ENCODE data around the gene WNT7B.

Gene WNT7B

DNA sequence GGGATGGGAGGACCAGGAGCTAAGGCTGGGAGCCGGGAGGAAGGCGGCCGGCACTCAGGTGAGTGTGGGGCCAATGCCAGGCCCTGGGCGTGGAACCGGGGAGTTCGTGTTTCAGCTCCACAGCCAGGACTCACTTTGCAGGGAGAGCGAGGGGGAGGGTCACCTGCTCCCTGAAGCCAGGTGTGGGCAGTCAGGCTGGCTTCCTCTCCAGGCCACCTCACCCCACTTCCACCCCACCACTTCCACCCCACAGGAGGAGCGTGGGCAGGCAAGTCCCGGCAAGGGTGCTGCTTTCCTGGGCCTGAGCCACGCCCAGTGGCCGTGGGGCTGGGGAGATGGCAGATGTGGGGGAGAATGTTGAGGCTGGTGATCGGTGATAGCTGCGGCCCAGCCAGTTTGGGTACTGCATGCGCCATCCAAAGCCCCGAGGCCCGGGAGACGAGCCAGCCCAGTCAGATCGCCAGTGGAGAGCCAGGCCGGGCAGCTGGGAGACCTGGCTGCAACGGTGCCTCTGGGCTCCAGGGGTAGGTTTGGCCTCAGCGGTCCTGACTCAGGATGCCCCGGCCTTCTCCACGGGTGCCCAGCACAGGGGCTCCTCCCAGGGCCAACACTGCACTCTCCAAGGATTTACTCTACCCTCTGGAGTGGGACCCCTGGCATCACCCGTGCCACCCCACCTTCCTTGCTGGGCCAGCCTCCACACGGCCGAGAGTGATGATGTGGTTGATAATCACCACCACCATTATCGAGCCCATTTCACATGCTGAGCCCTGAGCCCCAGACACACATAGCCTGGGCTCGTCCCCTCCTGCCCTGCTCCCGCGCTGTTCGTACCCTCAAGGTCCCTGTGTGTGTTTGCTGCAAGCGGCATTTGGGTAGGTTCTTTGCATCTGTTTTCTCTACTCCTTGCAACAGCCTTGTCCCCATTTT is 93.8 kb downstream of the WNT7B start:
- TF ChIP-seq ZFP3 (CRISPR knock-in tag; IDR thresholded peaks at IDR 0.05) (no peak), GLIS3 (CRISPR knock-in tag; IDR thresholded peaks at IDR 0.05) (no peak), ZNF70 (CRISPR knock-in tag; IDR thresholded peaks at IDR 0.05) (no peak), ZFP30 (CRISPR knock-in tag; IDR thresholded peaks at IDR 0.05) (no peak)
- TF ChIP-seq, protein P1, sequence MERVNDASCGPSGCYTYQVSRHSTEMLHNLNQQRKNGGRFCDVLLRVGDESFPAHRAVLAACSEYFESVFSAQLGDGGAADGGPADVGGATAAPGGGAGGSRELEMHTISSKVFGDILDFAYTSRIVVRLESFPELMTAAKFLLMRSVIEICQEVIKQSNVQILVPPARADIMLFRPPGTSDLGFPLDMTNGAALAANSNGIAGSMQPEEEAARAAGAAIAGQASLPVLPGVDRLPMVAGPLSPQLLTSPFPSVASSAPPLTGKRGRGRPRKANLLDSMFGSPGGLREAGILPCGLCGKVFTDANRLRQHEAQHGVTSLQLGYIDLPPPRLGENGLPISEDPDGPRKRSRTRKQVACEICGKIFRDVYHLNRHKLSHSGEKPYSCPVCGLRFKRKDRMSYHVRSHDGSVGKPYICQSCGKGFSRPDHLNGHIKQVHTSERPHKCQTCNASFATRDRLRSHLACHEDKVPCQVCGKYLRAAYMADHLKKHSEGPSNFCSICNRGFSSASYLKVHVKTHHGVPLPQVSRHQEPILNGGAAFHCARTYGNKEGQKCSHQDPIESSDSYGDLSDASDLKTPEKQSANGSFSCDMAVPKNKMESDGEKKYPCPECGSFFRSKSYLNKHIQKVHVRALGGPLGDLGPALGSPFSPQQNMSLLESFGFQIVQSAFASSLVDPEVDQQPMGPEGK (CRISPR knock-in tag; IDR thresholded peaks at IDR 0.05; ENCODE audit: borderline replicate concordance), result no peak
- ATAC-seq, result no peak

DNA sequence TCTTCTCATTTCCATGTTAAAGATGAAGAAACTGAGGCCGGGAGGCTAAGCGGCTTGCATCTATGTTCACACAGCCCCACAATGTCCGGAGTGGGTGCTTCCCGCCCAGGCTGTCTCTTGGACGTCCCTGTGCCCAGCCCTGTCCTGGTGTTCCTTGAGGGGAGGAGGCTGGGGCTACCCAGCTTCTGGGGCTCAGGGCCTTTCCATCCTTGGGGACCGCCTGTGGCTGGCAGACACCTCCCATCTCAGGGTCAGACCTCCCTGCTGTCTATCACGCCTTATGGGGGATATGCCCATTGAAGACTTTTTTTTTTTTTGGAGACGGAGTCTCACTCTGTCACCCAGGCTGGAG is 95.5 kb downstream of the WNT7B start:
- TF ChIP-seq TCF4 (CRISPR knock-in tag; IDR thresholded peaks at IDR 0.05; ENCODE audit: borderline replicate concordance) (no peak), TOX (CRISPR knock-in tag; IDR thresholded peaks at IDR 0.05; ENCODE audit: borderline replicate concordance) (no peak), ZNF70 (CRISPR knock-in tag; IDR thresholded peaks at IDR 0.05) (no peak), ZFP3 (CRISPR knock-in tag; IDR thresholded peaks at IDR 0.05) (no peak), ISL1 (CRISPR knock-in tag; IDR thresholded peaks at IDR 0.05) (no peak), ZNF565 (CRISPR knock-in tag; conservative IDR thresholded peaks at IDR 0.05; ENCODE audit: low read depth) (no peak), ZNF8 (CRISPR knock-in tag; IDR thresholded peaks at IDR 0.05) (no peak), CSDC2 (CRISPR knock-in tag; IDR thresholded peaks at IDR 0.05) (no peak), PPARA (CRISPR knock-in tag; IDR thresholded peaks at IDR 0.05; ENCODE audit: borderline replicate concordance) (no peak)
- ATAC-seq, result no peak

DNA sequence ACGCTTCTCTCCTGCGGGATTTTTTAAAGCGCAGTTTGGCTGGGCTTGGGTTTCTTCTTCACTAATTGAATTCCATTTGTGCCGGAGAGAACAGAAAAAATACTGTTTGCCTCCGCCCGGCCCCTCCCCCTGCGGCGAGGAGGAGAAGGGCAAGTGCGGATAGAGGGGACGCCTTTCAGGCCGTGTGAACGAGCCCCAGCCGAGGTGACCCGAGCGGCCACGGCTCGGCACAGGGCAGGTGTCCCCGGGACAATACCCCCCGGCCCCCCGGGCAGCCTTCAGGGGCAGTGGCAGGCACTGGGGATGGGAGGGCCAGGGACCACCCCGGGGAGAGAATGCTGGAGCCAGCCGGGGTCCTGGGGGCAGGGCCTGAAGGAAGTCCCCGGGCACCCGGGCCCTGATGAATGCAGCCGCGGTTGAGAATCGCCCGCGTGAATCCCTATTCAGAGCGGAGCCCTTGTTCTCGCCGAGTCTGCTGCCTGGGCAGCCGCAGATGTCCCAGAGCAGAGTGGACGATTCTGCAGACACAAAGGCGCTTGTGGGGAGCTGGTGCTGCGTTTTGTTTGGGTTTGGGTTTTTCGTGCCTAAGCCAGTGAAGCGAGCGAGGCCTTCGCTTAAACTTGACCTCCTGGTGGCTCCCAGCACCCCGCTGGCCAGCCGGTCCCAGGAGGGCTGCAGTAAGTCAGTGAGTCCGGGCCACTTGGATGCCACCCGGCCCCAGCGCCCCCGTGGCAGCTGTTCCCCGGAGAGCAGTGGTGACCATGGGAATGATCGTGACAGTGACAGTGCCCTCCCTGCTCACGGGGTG is 96.0 kb downstream of the WNT7B start:
- no peak for ATAC-seq
- no peak for TF ChIP-seq TOX (CRISPR knock-in tag; IDR thresholded peaks at IDR 0.05; ENCODE audit: borderline replicate concordance)
- TF ChIP-seq, protein P2, sequence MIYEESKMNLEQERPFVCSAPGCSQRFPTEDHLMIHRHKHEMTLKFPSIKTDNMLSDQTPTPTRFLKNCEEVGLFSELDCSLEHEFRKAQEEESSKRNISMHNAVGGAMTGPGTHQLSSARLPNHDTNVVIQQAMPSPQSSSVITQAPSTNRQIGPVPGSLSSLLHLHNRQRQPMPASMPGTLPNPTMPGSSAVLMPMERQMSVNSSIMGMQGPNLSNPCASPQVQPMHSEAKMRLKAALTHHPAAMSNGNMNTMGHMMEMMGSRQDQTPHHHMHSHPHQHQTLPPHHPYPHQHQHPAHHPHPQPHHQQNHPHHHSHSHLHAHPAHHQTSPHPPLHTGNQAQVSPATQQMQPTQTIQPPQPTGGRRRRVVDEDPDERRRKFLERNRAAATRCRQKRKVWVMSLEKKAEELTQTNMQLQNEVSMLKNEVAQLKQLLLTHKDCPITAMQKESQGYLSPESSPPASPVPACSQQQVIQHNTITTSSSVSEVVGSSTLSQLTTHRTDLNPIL (CRISPR knock-in tag; IDR thresholded peaks at IDR 0.05; ENCODE audit: low read depth), result no peak
- TF ChIP-seq, protein P3, sequence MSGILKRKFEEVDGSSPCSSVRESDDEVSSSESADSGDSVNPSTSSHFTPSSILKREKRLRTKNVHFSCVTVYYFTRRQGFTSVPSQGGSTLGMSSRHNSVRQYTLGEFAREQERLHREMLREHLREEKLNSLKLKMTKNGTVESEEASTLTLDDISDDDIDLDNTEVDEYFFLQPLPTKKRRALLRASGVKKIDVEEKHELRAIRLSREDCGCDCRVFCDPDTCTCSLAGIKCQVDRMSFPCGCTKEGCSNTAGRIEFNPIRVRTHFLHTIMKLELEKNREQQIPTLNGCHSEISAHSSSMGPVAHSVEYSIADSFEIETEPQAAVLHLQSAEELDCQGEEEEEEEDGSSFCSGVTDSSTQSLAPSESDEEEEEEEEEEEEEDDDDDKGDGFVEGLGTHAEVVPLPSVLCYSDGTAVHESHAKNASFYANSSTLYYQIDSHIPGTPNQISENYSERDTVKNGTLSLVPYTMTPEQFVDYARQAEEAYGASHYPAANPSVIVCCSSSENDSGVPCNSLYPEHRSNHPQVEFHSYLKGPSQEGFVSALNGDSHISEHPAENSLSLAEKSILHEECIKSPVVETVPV (CRISPR knock-in tag; IDR thresholded peaks at IDR 0.05), result no peak
- TF ChIP-seq SNAI2 (CRISPR knock-in tag; IDR thresholded peaks at IDR 0.05), result no peak
- TF ChIP-seq CSDC2 (CRISPR knock-in tag; IDR thresholded peaks at IDR 0.05), result no peak
- no peak for TF ChIP-seq ARNTL (CRISPR knock-in tag; IDR thresholded peaks at IDR 0.05; ENCODE audit: borderline replicate concordance, low read depth)
- TF ChIP-seq TCF4 (CRISPR knock-in tag; IDR thresholded peaks at IDR 0.05; ENCODE audit: borderline replicate concordance), result no peak
- no peak for TF ChIP-seq RARB (CRISPR knock-in tag; IDR thresholded peaks at IDR 0.05)
- no peak for TF ChIP-seq ZFP3 (CRISPR knock-in tag; IDR thresholded peaks at IDR 0.05)
- no peak for TF ChIP-seq ISL1 (CRISPR knock-in tag; IDR thresholded peaks at IDR 0.05)
- TF ChIP-seq ZNF565 (CRISPR knock-in tag; conservative IDR thresholded peaks at IDR 0.05; ENCODE audit: low read depth), result no peak

DNA sequence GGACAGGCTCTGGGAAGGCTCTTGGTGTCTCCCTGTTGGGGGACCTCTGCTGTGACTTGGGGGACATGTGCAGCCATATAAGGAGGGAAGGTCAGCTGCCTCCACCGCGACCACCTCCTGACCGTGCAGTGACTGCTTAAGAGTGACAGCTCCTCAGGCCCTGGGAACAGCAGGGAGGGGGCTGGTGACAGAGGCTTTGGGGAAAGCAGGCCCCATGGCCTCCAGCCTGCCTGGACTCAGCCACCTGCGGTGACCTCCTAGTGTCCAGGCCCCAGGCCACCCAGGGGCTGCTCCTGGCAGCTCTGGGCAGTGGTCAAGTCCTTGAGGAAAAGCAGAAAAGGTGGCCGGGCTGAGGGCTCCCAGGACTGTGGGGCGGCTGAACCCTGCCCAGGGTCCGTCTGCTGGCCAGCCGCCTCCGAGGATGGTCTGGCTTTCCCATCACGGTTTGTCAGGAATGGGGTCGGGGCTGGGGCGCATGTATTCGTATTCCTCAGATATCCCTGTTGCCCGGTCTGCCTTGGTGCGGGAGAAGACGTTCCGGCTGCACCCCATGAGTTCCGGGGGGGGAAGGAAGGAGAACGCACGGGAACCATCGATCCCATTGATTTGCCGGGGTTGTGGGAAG is 96.8 kb downstream of the WNT7B start:
- no peak for ATAC-seq
- TF ChIP-seq, protein P1 (CRISPR knock-in tag; IDR thresholded peaks at IDR 0.05; ENCODE audit: borderline replicate concordance), result no peak
- TF ChIP-seq BACH2 (CRISPR knock-in tag; IDR thresholded peaks at IDR 0.05; ENCODE audit: borderline replicate concordance) (no peak), ZFP3 (CRISPR knock-in tag; IDR thresholded peaks at IDR 0.05) (no peak), OSR1 (CRISPR knock-in tag; IDR thresholded peaks at IDR 0.05) (no peak), GLIS3 (CRISPR knock-in tag; IDR thresholded peaks at IDR 0.05) (no peak), ZNF70 (CRISPR knock-in tag; IDR thresholded peaks at IDR 0.05) (no peak), ZNF8 (CRISPR knock-in tag; IDR thresholded peaks at IDR 0.05) (no peak), ESRRG (CRISPR knock-in tag; IDR thresholded peaks at IDR 0.05) (no peak), TCF4 (CRISPR knock-in tag; IDR thresholded peaks at IDR 0.05; ENCODE audit: borderline replicate concordance) (no peak)
- TF ChIP-seq, protein P4, sequence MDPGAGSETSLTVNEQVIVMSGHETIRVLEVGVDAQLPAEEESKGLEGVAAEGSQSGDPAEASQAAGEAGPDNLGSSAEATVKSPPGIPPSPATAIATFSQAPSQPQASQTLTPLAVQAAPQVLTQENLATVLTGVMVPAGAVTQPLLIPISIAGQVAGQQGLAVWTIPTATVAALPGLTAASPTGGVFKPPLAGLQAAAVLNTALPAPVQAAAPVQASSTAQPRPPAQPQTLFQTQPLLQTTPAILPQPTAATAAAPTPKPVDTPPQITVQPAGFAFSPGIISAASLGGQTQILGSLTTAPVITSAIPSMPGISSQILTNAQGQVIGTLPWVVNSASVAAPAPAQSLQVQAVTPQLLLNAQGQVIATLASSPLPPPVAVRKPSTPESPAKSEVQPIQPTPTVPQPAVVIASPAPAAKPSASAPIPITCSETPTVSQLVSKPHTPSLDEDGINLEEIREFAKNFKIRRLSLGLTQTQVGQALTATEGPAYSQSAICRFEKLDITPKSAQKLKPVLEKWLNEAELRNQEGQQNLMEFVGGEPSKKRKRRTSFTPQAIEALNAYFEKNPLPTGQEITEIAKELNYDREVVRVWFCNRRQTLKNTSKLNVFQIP (CRISPR knock-in tag; IDR thresholded peaks at IDR 0.05; ENCODE audit: borderline replicate concordance, low read depth), result no peak
